A673 (cell line): ENCODE data around the gene SLX4.
A peak's percentile ranks its signal among the peaks of the same experiment; 100 is the strongest.

Experiments
- EZH2 ChIP-seq: fragments of 200-600 bp; sonication (generic); IDR thresholded peaks from 2 replicates; pipeline ENCODE4 v1.6.1; 2017; ENCODE audit warnings: borderline replicate concordance, low read depth, mild to moderate bottlenecking, mixed read lengths, antibody characterized with exemption, low read length; ENCODE audit not compliant: poor library complexity, severe bottlenecking
- TF ChIP-seq, protein P1 (sequence below): fragments of 300-800, 200-600 bp; sonication (generic); conservative IDR thresholded peaks from 2 replicates; pipeline ENCODE4 v1.5.1; 2017; ENCODE audit warnings: low read depth, mild to moderate bottlenecking, antibody characterized with exemption, low read length, moderate library complexity, mixed read lengths

- TF ChIP-seq, protein P1, sequence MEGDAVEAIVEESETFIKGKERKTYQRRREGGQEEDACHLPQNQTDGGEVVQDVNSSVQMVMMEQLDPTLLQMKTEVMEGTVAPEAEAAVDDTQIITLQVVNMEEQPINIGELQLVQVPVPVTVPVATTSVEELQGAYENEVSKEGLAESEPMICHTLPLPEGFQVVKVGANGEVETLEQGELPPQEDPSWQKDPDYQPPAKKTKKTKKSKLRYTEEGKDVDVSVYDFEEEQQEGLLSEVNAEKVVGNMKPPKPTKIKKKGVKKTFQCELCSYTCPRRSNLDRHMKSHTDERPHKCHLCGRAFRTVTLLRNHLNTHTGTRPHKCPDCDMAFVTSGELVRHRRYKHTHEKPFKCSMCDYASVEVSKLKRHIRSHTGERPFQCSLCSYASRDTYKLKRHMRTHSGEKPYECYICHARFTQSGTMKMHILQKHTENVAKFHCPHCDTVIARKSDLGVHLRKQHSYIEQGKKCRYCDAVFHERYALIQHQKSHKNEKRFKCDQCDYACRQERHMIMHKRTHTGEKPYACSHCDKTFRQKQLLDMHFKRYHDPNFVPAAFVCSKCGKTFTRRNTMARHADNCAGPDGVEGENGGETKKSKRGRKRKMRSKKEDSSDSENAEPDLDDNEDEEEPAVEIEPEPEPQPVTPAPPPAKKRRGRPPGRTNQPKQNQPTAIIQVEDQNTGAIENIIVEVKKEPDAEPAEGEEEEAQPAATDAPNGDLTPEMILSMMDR, result peak; percentile 84
- no peak for TF ChIP-seq EZH2
These were observed 43.0 kb upstream of the SLX4 start, which contains the start of gene DNASE1 for GRCh38 chr16:3654249-3654991.
